GM23338 (cell line): ENCODE data around the gene GCKR. TPM values are rescaled to one million over a fixed set of nuclear protein-coding genes. Genes with fewer than 3 reads are reported as not detected.

Experiments
- ATAC-seq: fragments of 200-7000 bp; cut with Tn5 transposase; 3 replicates; pipeline ENCODE4 v1.9.1; 2020
- DNase-seq: peaks from one replicate; pipeline ENCODE4 v3.0.0-alpha.2; 2015; ENCODE audit warnings: low spot score
- H2AFZ ChIP-seq: fragments of 200-600 bp; sonication (generic); 2 replicates; pipeline ENCODE4 v1.8.0; 2016; ENCODE audit warnings: antibody characterized with exemption, mild to moderate bottlenecking, moderate library complexity
- H3F3A ChIP-seq: fragments of 200-600 bp; sonication (generic); replicated peaks from 2 replicates; pipeline ENCODE4 v1.8.0; 2017; ENCODE audit warnings: antibody characterized with exemption, mixed run types, low read depth
- H3K27ac ChIP-seq: fragments of 200-600 bp; sonication (generic); 2 replicates; pipeline ENCODE4 v1.6.1; 2016; ENCODE audit warnings: low read depth
- H3K27me3 ChIP-seq: fragments of 200-600 bp; sonication (generic); 2 replicates; pipeline ENCODE4 v1.8.0; 2016; ENCODE audit warnings: mild to moderate bottlenecking, mixed run types, moderate library complexity; ENCODE audit not compliant: insufficient read depth
- H3K36me3 ChIP-seq: fragments of 200-600 bp; sonication (generic); 2 replicates; pipeline ENCODE4 v1.8.0; 2016; ENCODE audit warnings: mild to moderate bottlenecking; ENCODE audit not compliant: insufficient read depth
- H3K4me1 ChIP-seq: fragments of 200-600 bp; sonication (generic); 2 replicates; pipeline ENCODE4 v1.8.0; 2016; ENCODE audit warnings: mild to moderate bottlenecking, moderate library complexity; ENCODE audit not compliant: insufficient read depth
- H3K4me2 ChIP-seq: fragments of 200-600 bp; sonication (generic); 2 replicates; pipeline ENCODE4 v1.7.1; 2017; ENCODE audit warnings: mixed run types
- H3K4me3 ChIP-seq: fragments of 200-600 bp; sonication (generic); 2 replicates; pipeline ENCODE4 v1.6.1; 2016; ENCODE audit warnings: mixed run types
- H3K79me2 ChIP-seq: fragments of 200-600 bp; sonication (generic); replicated peaks from 2 replicates; pipeline ENCODE4 v1.8.0; 2017; ENCODE audit warnings: mild to moderate bottlenecking; ENCODE audit not compliant: insufficient read depth
- H3K9me2 ChIP-seq: fragments of 200-600 bp; sonication (generic); 2 replicates; pipeline ENCODE4 v1.8.0; 2017; ENCODE audit not compliant: insufficient read depth
- H4K20me1 ChIP-seq: fragments of 200-600 bp; sonication (generic); replicated peaks from 2 replicates; pipeline ENCODE4 v1.8.0; 2017; ENCODE audit warnings: mild to moderate bottlenecking; ENCODE audit not compliant: insufficient read depth
- H3K27ac Mint-ChIP-seq: 2 replicates; pipeline ENCODE4 v1.8.0; 2020; ENCODE audit warnings: inconsistent platforms, mild to moderate bottlenecking, moderate library complexity, mixed read lengths
- H3K27me3 Mint-ChIP-seq: 3 replicates; pipeline ENCODE4 v1.8.0; 2022; ENCODE audit warnings: low read depth, mild to moderate bottlenecking, moderate library complexity, mixed read lengths, inconsistent platforms; ENCODE audit not compliant: insufficient read depth, poor library complexity
- H3K36me3 Mint-ChIP-seq: 3 replicates; pipeline ENCODE4 v1.8.0; 2021; ENCODE audit warnings: low read depth, mild to moderate bottlenecking, inconsistent platforms, moderate library complexity, mixed read lengths
- H3K4me1 Mint-ChIP-seq: 3 replicates; pipeline ENCODE4 v1.8.0; 2020; ENCODE audit warnings: mild to moderate bottlenecking, inconsistent platforms, mixed read lengths
- H3K4me3 Mint-ChIP-seq: 3 replicates; pipeline ENCODE4 v1.8.0; 2021; ENCODE audit warnings: moderate library complexity, mild to moderate bottlenecking, inconsistent platforms, mixed read lengths
- H3K9me3 Mint-ChIP-seq: 3 replicates; pipeline ENCODE4 v1.8.0; 2020; ENCODE audit warnings: moderate library complexity, mild to moderate bottlenecking, inconsistent platforms, mixed read lengths
- CREB1 ChIP-seq: fragments of 250-450 bp; sonication (Bioruptor Pico); IDR thresholded peaks from 2 replicates; pipeline ENCODE4 v1.5.0; 2020; ENCODE audit warnings: low read depth, mild to moderate bottlenecking, moderate library complexity
- CTCF ChIP-seq, 2 experiments: fragments of 200-600 bp in 1 of 2; sonication (generic) in 1 of 2; conservative IDR thresholded peaks; 2 replicates each; pipeline versions ENCODE4 v1.5.1 to v1.6.1; 2016 to 2017; ENCODE audit warnings: antibody characterized with exemption in 2 of 2, low read depth in 2 of 2, mild to moderate bottlenecking in 2 of 2, moderate library complexity in 1 of 2
- ETS1 ChIP-seq: IDR thresholded peaks from 2 replicates; pipeline ENCODE4 v1.6.1; 2016; ENCODE audit warnings: antibody characterized with exemption
- EZH2 ChIP-seq: fragments of 200-600 bp; sonication (generic); IDR thresholded peaks from one replicate; pipeline ENCODE4 v1.8.0; 2017; ENCODE audit warnings: antibody characterized with exemption, mild to moderate bottlenecking, low read depth; ENCODE audit not compliant: unreplicated experiment
- EZH2phosphoT487 ChIP-seq: fragments of 200-600 bp; sonication (generic); IDR thresholded peaks from one replicate; pipeline ENCODE4 v1.8.1; 2018; ENCODE audit warnings: antibody characterized with exemption; ENCODE audit not compliant: unreplicated experiment
- JUNB ChIP-seq: IDR thresholded peaks from one replicate; pipeline ENCODE4 v1.6.1; 2016; ENCODE audit warnings: antibody characterized with exemption; ENCODE audit not compliant: unreplicated experiment
- NANOG ChIP-seq: IDR thresholded peaks from 2 replicates; pipeline ENCODE4 v1.6.1; 2016; ENCODE audit warnings: antibody characterized with exemption, borderline replicate concordance
- POLR2AphosphoS5 ChIP-seq: IDR thresholded peaks from 2 replicates; pipeline ENCODE4 v1.6.1; 2016; ENCODE audit warnings: antibody characterized with exemption, low read depth
- REST ChIP-seq: IDR thresholded peaks from one replicate; pipeline ENCODE4 v1.6.1; 2018; ENCODE audit warnings: antibody characterized with exemption; ENCODE audit not compliant: unreplicated experiment
- STAT1 ChIP-seq: IDR thresholded peaks from one replicate; pipeline ENCODE4 v1.6.1; 2016; ENCODE audit warnings: antibody characterized with exemption; ENCODE audit not compliant: unreplicated experiment
- ZNF114 ChIP-seq: fragments of 250-450 bp; sonication (Bioruptor Pico); IDR thresholded peaks from 2 replicates; pipeline ENCODE4 v1.5.0; 2020; ENCODE audit warnings: mild to moderate bottlenecking, moderate library complexity
- ZNF331 ChIP-seq: fragments of 250-450 bp; sonication (Bioruptor Pico); IDR thresholded peaks from 2 replicates; pipeline ENCODE4 v1.5.0; 2020; ENCODE audit warnings: low read depth, mild to moderate bottlenecking, moderate library complexity
- ZNF462 ChIP-seq: fragments of 250-450 bp; sonication (Bioruptor Pico); IDR thresholded peaks from 2 replicates; pipeline ENCODE4 v1.5.0; 2020; ENCODE audit warnings: mild to moderate bottlenecking, moderate library complexity
- polyA plus RNA-seq: library from polyadenylated mRNA; unstranded; fragments of >200 nt; fragmentation: Nextera tagmentation; extraction: Ambion mirVana; gene quantifications from 2 replicates; pipeline ENCODE4 v1.2.1, GENCODE V29; 2016
- total RNA-seq: library from RNA; depleted of rRNA; stranded (reverse); fragments of >200 nt; shearing (Covaris generic); gene quantifications from 2 replicates; pipeline ENCODE4 v1.2.3, GENCODE V29; 2014

The GCKR gene
- total and polyA plus RNA-seq, 2 experiments from 2014 or later: not detected

- H3K4me3 ChIP-seq: no peak overlapping the region
- H3K79me2 ChIP-seq: no peaks in the 10 kb centered on the region
- Mint-ChIP-seq H3K4me3 (no peak overlapping the region), H3K36me3 (no peaks in the 10 kb centered on the region; the same call in 2 of the 3 replicates), H3K27ac (no peak overlapping the region), H3K27me3 (peaks cover 21% of the 10 kb centered on the region), H3K9me3 (no peaks in the 10 kb centered on the region; the same call in 2 of the 3 replicates), H3K4me1 (peaks cover 27% of the 10 kb centered on the region)
- H3K9me2 ChIP-seq: no peaks in the 10 kb centered on the region
- H3K4me1 ChIP-seq: peaks cover 22% of the 10 kb centered on the region
- peaks cover 31% of the 10 kb centered on the region for H3K27me3 ChIP-seq
- H3K36me3 ChIP-seq: no peaks in the 10 kb centered on the region
- no peak for TF ChIP-seq ZNF462 (CRISPR knock-in tag)
- TF ChIP-seq ETS1: no peak
- TF ChIP-seq EZH2: no peak
- no peak for TF ChIP-seq CREB1 (CRISPR knock-in tag)
- no peak for TF ChIP-seq ZNF331 (CRISPR knock-in tag)
- TF ChIP-seq STAT1: no peak
- no peak for TF ChIP-seq NANOG
- TF ChIP-seq REST: no peak
- TF ChIP-seq JUNB: no peak
- TF ChIP-seq ZNF114 (CRISPR knock-in tag): no peak
- TF ChIP-seq POLR2AphosphoS5: no peak
- TF ChIP-seq CTCF (conservative IDR thresholded peaks at IDR 0.05; ENCODE audit: low read depth in 2 of 2): no peak
- no peak for TF ChIP-seq EZH2phosphoT487
- no peak for ATAC-seq
- H2AFZ ChIP-seq: no peak overlapping the region
- H3K4me2 ChIP-seq: no peak overlapping the region
- no peak for DNase-seq
- H3F3A ChIP-seq: 0 out of 2 replicates have a peak, but pooled peaks cover 3% of the 10 kb centered on the region
- no peaks in the 10 kb centered on the region for H4K20me1 ChIP-seq
- no peak overlapping the region for H3K27ac ChIP-seq
These were observed 4.1 kb upstream of the GCKR start for GRCh38 chr2:27492557-27492956.
